ENCODE data around the gene PTPRF.

The PTPRF gene

DNA sequence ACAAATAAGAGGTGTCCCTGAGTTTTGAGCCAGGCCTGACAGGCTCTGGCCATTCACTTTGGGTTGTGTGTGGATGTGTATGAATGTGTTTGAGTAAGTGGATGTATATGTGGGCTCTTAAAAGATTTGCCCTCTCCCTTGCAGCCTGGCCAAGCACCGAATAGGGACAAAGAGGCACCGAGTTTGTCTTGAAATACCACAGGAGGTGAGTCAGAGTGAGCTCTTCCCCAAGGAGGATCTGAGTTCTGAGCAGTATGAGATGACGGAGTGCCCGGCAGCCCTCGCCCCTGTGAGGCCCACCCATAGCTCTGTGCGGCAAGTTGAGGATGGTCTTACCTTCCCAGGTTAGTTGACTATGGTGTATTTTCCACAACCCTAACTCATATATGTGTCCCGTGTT, 138.3 kb downstream of the PTPRF start:
- FAIRE-seq: no peak
- TF ChIP-seq POLR2A (IDR thresholded peaks at IDR 0.05; ENCODE audit: low read depth, low read length) (no peak), POLR2AphosphoS5 (IDR thresholded peaks at IDR 0.05; ENCODE audit: low read depth, low read length) (no peak), TAF1 (IDR thresholded peaks at IDR 0.05; ENCODE audit: borderline replicate concordance, low read depth, low read length) (no peak)
- DNase-seq (ENCODE audit: insufficient read length): no peak

DNA sequence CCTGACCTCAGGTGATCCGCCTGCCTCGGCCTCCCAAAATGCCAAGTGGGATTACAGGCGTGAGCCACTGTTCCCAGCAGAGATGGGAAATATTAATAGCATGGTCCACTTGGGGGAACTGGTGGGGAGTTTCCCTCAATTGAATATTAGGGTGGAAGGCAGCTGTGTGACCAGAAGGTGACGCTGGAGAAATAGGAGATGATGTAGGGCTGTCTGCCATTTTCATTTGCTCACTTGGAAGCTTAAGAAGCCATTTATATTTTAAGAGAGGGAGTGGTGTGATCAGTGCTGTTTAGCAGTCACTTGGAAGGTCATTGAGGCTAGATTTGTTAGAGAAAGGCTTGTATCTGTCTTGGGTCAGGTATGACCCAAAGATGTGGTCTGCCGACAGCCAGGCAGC, 139.2 kb downstream of the PTPRF start:
- DNase-seq (ENCODE audit: insufficient read length) (no peak), FAIRE-seq (no peak)
- no peak for TF ChIP-seq POLR2AphosphoS5 (IDR thresholded peaks at IDR 0.05; ENCODE audit: low read depth, low read length)
- TF ChIP-seq TAF1 (IDR thresholded peaks at IDR 0.05; ENCODE audit: borderline replicate concordance, low read depth, low read length): no peak
- no peak for TF ChIP-seq POLR2A (IDR thresholded peaks at IDR 0.05; ENCODE audit: low read depth, low read length)

- FAIRE-seq (no peak), DNase-seq (ENCODE audit: insufficient read length) (no peak)
- TF ChIP-seq POLR2A (IDR thresholded peaks at IDR 0.05; ENCODE audit: low read depth, low read length) (no peak), TAF1 (IDR thresholded peaks at IDR 0.05; ENCODE audit: borderline replicate concordance, low read depth, low read length) (no peak), POLR2AphosphoS5 (IDR thresholded peaks at IDR 0.05; ENCODE audit: low read depth, low read length) (no peak)
These were observed 140.5 kb downstream of the PTPRF start for GRCh38 chr1:43671193-43671592.

DNA sequence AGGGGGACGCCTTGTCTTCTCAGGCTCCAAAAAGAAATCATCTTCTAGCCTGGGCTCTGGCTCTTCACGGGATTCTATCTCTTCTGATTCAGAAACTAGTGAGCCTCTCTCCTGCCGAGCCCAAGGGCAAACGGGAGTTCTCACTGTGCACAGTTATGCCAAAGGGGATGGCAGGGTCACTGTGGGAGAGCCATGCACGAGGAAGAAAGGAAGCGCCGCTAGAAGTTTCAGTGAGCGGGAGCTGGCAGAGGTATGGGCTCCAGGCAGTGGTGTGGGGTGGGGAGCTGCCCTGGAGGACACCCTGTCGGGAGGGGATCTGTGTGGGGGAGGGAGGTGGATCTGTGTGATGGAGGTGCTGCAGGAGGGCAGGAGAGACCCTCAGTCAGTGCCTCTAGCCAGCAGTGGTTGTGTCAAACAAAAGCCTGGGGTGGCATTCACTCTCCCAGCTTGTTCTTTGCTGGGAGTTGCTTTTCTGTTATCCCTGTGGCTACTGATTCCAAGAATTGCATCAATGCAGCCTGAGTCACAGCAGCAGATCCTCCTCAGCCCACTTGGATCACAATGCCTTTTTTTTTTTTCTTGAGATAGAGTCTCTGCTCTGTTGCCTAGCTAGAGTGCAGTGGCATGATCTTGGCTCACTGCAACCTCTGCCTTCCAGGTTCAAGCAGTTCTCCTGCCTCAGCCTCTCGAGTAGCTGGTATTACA, 141.1 kb downstream of the PTPRF start:
- DNase-seq (ENCODE audit: insufficient read length) (no peak), FAIRE-seq (no peak)
- TF ChIP-seq POLR2AphosphoS5 (IDR thresholded peaks at IDR 0.05; ENCODE audit: low read depth, low read length): no peak
- TF ChIP-seq POLR2A (IDR thresholded peaks at IDR 0.05; ENCODE audit: low read depth, low read length): no peak
- no peak for TF ChIP-seq TAF1 (IDR thresholded peaks at IDR 0.05; ENCODE audit: borderline replicate concordance, low read depth, low read length)

- FAIRE-seq (no peak), DNase-seq (ENCODE audit: insufficient read length) (no peak)
- TF ChIP-seq POLR2AphosphoS5 (IDR thresholded peaks at IDR 0.05; ENCODE audit: low read depth, low read length) (no peak), TAF1 (IDR thresholded peaks at IDR 0.05; ENCODE audit: borderline replicate concordance, low read depth, low read length) (no peak), POLR2A (IDR thresholded peaks at IDR 0.05; ENCODE audit: low read depth, low read length) (no peak)
These were observed 142.6 kb downstream of the PTPRF start for GRCh38 chr1:43673261-43673660.
